Measurements from ENCODE around the gene LIMA1.
"Not testable (repeated sequence)": the region's sequence is repeated elsewhere in the genome, so short reads cannot be mapped to it uniquely, and the experiment has no call there.

DNA sequence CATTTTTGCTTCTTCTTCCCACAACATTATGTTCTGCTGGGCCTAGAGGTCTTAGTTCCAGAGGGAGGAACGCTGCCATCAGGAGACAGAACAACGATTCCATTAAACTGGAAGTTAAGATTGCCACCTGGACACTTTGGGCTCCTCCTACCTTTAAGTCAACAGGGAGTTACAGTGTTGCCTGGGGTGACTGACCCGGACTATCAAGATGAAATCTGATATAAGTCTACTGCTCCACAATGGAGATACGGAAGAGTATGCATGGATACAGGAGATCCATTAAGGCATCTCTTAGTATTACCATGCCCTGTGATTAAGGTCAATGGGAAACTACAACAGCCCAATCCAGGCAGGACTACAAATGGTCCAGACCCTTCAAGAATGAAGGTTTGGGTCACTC is 41.5 kb upstream of the LIMA1 start:
- TF ChIP-seq, protein P1, sequence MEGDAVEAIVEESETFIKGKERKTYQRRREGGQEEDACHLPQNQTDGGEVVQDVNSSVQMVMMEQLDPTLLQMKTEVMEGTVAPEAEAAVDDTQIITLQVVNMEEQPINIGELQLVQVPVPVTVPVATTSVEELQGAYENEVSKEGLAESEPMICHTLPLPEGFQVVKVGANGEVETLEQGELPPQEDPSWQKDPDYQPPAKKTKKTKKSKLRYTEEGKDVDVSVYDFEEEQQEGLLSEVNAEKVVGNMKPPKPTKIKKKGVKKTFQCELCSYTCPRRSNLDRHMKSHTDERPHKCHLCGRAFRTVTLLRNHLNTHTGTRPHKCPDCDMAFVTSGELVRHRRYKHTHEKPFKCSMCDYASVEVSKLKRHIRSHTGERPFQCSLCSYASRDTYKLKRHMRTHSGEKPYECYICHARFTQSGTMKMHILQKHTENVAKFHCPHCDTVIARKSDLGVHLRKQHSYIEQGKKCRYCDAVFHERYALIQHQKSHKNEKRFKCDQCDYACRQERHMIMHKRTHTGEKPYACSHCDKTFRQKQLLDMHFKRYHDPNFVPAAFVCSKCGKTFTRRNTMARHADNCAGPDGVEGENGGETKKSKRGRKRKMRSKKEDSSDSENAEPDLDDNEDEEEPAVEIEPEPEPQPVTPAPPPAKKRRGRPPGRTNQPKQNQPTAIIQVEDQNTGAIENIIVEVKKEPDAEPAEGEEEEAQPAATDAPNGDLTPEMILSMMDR (IDR thresholded peaks at IDR 0.05; ENCODE audit: insufficient read depth, low read length, poor library complexity, severe bottlenecking): not testable (repeated sequence)
- TF ChIP-seq EZH2phosphoT487 (conservative IDR thresholded peaks at IDR 0.05; ENCODE audit: low read length): not testable (repeated sequence)
